Measurements from ENCODE around the gene CCDC33. TPM values are rescaled to one million over a fixed set of nuclear protein-coding genes. Genes with fewer than 3 reads are reported as not detected.

CCDC33 gene
- total and polyA plus RNA-seq, 2 experiments from 2014 or later = 2.6 to 2.8 TPM

- peak; percentile 51 for ATAC-seq
- Histone ChIP-seq H3F3A (replicated peaks; ENCODE audit: low read depth) (no peaks in the 10 kb centered on the region; the same call in 1 of the 2 replicates), H3K36me3 (ENCODE audit: insufficient read depth) (no peaks in the 10 kb centered on the region), H3K4me3 (peak overlapping the region; percentile 78), H4K20me1 (replicated peaks; ENCODE audit: insufficient read depth) (no peaks in the 10 kb centered on the region), H3K9me2 (ENCODE audit: insufficient read depth) (no peaks in the 10 kb centered on the region), H3K4me2 (peak overlapping the region; percentile 94), H3K79me2 (replicated peaks; ENCODE audit: insufficient read depth) (no peaks in the 10 kb centered on the region), H3K27ac (ENCODE audit: low read depth) (no peak overlapping the region), H2AFZ (peak overlapping the region; percentile 90), H3K4me1 (ENCODE audit: insufficient read depth) (peaks cover 12% of the 10 kb centered on the region), H3K27me3 (ENCODE audit: insufficient read depth) (no peaks in the 10 kb centered on the region)
- Mint-ChIP-seq H3K27ac (no peak overlapping the region), H3K27me3 (ENCODE audit: insufficient read depth, low read depth, poor library complexity) (peaks cover 16% of the 10 kb centered on the region), H3K9me3 (no peaks in the 10 kb centered on the region), H3K4me3 (peak overlapping the region; percentile 69), H3K4me1 (peaks cover 15% of the 10 kb centered on the region), H3K36me3 (ENCODE audit: low read depth) (no peaks in the 10 kb centered on the region)
- TF ChIP-seq ETS1 (IDR thresholded peaks at IDR 0.05) = no peak
- TF ChIP-seq ZNF114 (CRISPR knock-in tag; IDR thresholded peaks at IDR 0.05) = no peak
- no peak for TF ChIP-seq CREB1 (CRISPR knock-in tag; IDR thresholded peaks at IDR 0.05; ENCODE audit: low read depth)
- TF ChIP-seq ZNF462 (CRISPR knock-in tag; IDR thresholded peaks at IDR 0.05) = no peak
- 0 out of 4 replicates have a peak, but pooled peaks of 1 of the 2 experiments have one; percentile 14 for TF ChIP-seq CTCF (conservative IDR thresholded peaks at IDR 0.05; ENCODE audit: low read depth in 2 of 2)
- TF ChIP-seq JUNB (IDR thresholded peaks at IDR 0.05; ENCODE audit: unreplicated experiment) = no peak
- no peak for TF ChIP-seq REST (IDR thresholded peaks at IDR 0.05; ENCODE audit: unreplicated experiment)
- DNase-seq (ENCODE audit: low spot score) = peak; percentile 91
Measured at GRCh38 chr15:74374648-74375302, 138.6 kb downstream of the CCDC33 start.

Data from GM23338 (cell line).